RWPE1 (cell line): Measurements from ENCODE around the gene SMIM27.
A peak's percentile ranks its signal among the peaks of the same experiment; 100 is the strongest.
"Not testable (repeated sequence)": the region's sequence is repeated elsewhere in the genome, so short reads cannot be mapped to it uniquely, and the experiment has no call there.

ENCODE experiments used
- CTCF ChIA-PET: fragments of 350-600 bp; sonication (Branson Sonifier 250); formaldehyde crosslinking; extraction: SDS; loops from one replicate; lab custom pipeline; 2021; lab: Yijun Ruan, JAX
- POLR2A ChIA-PET: fragments of 400-600 bp; formaldehyde crosslinking; extraction: SDS; loops from one replicate; lab custom pipeline; 2020; ENCODE audit warnings: antibody characterized with exemption; ENCODE audit not compliant: low non-redundant PET; lab: Yijun Ruan, JAX
- DNase-seq: peaks from one replicate; pipeline ENCODE4 v3.0.0; 2012; ENCODE audit warnings: low spot score
- H3K27ac ChIP-seq: fragments of 450-650 bp; 2 replicates; pipeline ENCODE4 v1.5.1; 2017
- TF ChIP-seq, protein P1 (sequence below): fragments of 450-650 bp; conservative IDR thresholded peaks from 2 replicates; pipeline ENCODE4 v1.5.1; 2017; ENCODE audit warnings: low read depth, mild to moderate bottlenecking

The SMIM27 gene

DNA sequence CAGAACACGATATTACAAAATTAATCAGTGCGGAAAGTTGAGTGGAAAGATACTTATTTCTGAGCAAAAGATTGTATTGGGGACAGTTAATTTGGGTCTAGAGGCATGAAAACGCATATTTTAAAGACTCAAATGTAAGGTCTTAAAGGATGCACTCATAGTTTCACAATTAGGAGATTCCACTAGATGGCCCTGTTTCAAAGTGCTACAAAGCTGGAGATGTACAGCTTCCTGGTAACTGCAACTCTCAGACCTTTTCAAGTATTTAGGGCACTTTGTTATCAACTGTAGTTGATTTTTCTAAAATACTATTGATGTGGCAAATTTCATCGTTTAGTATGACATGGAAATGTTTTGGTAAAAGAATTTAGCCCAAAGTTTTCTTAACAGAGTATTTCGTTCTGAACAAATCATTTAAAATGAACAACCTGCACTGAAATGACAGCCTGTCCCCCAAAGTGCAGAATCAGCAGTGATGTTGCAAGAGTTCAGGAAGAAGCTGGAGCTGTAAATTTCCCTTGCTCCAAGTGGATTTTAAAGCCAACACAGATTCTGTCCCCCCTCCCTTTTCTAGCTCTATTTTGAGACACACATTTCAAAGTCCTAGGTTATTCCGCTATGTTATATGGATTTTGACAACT is 37.1 kb downstream of the SMIM27 start:
- CTCF ChIA-PET, result interaction anchor here (0.6 to 2.7 kb wide), 10 partner anchors 10 to 391 kb away, joined by 3 to 17 read pairs (median 4); no protein-coding TSS in a partner anchor
- POLR2A ChIA-PET, result no interaction called here
- H3K27ac ChIP-seq, result no peak overlapping the region
- TF ChIP-seq, protein P1, sequence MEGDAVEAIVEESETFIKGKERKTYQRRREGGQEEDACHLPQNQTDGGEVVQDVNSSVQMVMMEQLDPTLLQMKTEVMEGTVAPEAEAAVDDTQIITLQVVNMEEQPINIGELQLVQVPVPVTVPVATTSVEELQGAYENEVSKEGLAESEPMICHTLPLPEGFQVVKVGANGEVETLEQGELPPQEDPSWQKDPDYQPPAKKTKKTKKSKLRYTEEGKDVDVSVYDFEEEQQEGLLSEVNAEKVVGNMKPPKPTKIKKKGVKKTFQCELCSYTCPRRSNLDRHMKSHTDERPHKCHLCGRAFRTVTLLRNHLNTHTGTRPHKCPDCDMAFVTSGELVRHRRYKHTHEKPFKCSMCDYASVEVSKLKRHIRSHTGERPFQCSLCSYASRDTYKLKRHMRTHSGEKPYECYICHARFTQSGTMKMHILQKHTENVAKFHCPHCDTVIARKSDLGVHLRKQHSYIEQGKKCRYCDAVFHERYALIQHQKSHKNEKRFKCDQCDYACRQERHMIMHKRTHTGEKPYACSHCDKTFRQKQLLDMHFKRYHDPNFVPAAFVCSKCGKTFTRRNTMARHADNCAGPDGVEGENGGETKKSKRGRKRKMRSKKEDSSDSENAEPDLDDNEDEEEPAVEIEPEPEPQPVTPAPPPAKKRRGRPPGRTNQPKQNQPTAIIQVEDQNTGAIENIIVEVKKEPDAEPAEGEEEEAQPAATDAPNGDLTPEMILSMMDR, result peak; percentile 83
- DNase-seq, result peak; percentile 59

DNA sequence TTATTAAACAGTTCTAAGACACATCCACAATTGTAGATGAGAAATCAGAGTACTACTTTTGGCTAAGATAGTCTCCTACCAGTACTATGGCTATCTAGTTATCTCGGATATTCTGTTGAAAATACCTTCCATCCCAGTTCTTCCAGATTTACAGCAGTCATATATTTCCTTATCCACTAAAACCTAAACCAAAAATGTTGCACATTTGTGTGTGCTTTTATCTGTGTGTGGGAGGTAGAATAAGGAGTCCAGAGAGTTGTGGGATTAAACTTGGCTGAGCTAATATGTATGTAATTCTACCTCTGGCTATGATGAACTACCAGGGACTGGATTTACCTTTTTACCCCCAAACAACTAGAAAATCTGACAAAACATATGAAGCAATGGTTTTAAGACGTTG is 38.3 kb downstream of the SMIM27 start:
- ChIA-PET POLR2A (no interaction called here), CTCF (interaction anchor here (0.6 to 2.7 kb wide), 4 partner anchors 11 to 378 kb away, joined by 3 to 17 read pairs (median 8); no protein-coding TSS in a partner anchor)
- DNase-seq, result no peak
- H3K27ac ChIP-seq, result no peak overlapping the region
- TF ChIP-seq, protein P1, result no peak

DNA sequence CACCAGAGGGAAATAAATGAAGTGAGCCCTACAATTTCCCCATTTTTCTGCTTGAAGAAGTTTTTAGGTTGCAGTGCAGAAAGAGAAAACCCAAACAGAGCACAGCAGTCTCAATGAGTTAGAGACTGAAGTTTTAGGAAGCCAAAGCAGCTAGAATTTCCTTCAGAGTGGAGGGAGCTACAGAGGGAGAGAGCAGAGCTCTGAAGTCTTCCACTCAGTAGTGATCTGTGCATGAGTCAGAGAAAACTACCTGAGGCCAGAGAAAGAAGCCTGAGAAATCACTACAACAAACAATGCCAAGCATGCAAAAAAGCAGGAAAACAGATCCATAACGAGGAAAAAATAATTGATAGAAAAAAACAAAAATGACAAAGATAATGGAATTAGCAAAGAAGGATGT is 38.8 kb downstream of the SMIM27 start:
- ChIA-PET POLR2A (no interaction called here), CTCF (interaction anchor here (0.6 to 1.2 kb wide), 3 partner anchors 11 to 377 kb away, joined by 3 to 10 read pairs (median 5); no protein-coding TSS in a partner anchor)
- DNase-seq, result peak; percentile 65
- H3K27ac ChIP-seq, result no peak overlapping the region
- TF ChIP-seq, protein P1, result no peak

DNA sequence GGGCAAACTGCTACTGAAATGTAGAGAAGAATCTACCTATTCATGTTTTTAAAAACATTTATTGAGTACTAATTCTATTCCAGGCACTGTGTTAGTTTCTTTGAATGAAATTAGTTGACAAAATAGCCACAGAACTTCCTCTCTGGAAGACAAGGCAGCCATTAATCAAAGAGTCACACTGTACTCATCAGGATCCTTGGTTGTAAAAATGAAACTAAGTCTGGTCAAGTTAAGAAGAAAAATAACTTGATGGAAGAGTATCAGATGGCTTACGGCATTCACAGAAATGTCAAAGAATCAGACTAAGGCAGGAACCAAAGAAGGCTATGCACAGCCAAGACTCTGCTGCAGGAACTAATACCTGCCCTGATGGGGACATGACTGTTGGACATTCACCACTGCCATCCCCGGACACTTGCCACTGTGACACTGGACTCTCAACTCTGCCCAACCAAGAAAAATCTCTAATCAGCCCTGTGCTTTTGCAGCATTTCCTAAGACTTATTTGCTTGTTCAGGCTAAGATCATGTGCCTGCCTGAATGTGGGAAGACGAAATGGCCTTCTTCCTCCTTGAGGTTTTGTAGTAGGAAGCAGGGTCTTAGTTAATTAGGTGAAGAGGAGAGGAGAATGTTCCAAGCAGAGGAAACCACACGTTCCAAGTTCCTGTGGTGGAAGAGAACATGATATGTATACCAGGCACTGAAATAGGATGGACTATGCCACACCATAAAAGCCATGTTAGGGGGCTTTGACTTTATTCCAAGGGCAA is 44.2 kb downstream of the SMIM27 start:
- no peak overlapping the region for H3K27ac ChIP-seq
- TF ChIP-seq, protein P1, result no peak
- CTCF ChIA-PET, result interaction anchor here (0.6 kb wide), 1 partner anchor 260 kb away, joined by 3 read pairs; no protein-coding TSS in a partner anchor
- DNase-seq, result no peak
- POLR2A ChIA-PET, result no interaction called here

DNA sequence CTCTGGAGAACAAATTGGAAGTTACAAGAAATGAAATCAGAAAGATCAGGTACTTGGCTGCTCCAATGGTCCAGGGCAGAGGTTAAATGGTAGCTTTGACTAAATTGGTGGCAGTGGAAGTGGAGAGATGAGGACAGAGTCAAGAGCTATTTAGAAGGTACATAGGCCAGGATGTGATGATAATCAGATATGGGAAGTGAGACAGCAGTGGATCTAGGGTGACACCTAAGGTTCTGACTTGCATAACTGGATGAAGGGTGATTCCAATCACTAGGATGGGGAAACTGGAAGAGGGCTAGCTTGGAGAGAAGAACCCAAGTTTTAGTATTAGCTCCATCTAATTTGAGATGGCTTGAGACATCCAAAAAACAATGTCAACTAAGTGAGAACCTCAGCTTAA is 44.8 kb downstream of the SMIM27 start:
- DNase-seq, result no peak
- CTCF ChIA-PET, result interaction anchor here (0.6 kb wide), 1 partner anchor 259 kb away, joined by 3 read pairs; no protein-coding TSS in a partner anchor
- H3K27ac ChIP-seq, result no peak overlapping the region
- TF ChIP-seq, protein P1, result no peak
- POLR2A ChIA-PET, result no interaction called here

DNA sequence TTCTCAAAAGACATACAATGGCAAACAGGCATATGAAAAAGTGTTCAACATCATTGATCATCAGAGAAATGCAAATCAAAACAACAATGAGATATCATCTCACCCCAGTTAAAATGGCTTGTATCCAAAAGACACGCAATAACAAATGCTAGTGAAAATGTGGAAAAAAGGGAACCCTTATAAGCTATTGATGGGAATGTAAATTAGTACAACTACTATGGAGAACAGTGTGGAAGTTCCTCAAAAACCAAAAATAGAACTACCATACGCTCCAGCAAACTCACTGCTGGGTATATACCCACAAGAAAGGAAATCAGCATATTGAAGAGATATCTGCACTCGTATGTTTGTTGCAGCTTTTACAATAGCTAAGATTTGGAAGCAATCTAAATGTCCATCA is 46.9 kb downstream of the SMIM27 start:
- H3K27ac ChIP-seq, DNase-seq, POLR2A ChIA-PET, CTCF ChIA-PET: not testable (repeated sequence)
